Measurements from ENCODE around the gene TEX36.

The TEX36 gene

DNA sequence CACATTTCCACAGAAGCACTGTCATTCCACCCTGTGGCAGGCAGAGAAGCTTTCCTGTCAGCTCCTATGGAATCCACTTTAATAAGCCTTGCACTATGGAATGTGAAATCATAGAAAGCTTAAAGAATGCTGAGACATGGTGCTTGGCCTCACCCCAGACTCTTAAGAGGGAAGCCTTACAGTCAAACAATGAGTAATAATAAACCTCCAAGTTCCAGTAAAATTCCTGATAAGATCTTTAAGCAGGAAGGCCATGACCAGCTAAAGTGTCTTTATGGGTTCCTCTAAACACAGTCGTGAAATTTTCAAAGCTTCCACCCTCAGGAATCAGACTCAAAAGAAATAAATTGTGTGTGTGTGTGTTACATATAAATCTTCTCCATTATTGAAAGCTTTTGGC lies 11.9 kb upstream of the TEX36 start:
- no peak for DNase-seq (ENCODE audit: low read depth in 1 of 2, low spot score in 1 of 2)
- no peak overlapping the region for H3K4me3 ChIP-seq (replicated peaks; ENCODE audit: insufficient read depth, low read length)
- no peak overlapping the region for H3K27ac ChIP-seq (replicated peaks)
- no peaks in the 10 kb centered on the region for H3K27me3 ChIP-seq (ENCODE audit: insufficient read depth, poor library complexity, severe bottlenecking)
- TF ChIP-seq, protein P1, sequence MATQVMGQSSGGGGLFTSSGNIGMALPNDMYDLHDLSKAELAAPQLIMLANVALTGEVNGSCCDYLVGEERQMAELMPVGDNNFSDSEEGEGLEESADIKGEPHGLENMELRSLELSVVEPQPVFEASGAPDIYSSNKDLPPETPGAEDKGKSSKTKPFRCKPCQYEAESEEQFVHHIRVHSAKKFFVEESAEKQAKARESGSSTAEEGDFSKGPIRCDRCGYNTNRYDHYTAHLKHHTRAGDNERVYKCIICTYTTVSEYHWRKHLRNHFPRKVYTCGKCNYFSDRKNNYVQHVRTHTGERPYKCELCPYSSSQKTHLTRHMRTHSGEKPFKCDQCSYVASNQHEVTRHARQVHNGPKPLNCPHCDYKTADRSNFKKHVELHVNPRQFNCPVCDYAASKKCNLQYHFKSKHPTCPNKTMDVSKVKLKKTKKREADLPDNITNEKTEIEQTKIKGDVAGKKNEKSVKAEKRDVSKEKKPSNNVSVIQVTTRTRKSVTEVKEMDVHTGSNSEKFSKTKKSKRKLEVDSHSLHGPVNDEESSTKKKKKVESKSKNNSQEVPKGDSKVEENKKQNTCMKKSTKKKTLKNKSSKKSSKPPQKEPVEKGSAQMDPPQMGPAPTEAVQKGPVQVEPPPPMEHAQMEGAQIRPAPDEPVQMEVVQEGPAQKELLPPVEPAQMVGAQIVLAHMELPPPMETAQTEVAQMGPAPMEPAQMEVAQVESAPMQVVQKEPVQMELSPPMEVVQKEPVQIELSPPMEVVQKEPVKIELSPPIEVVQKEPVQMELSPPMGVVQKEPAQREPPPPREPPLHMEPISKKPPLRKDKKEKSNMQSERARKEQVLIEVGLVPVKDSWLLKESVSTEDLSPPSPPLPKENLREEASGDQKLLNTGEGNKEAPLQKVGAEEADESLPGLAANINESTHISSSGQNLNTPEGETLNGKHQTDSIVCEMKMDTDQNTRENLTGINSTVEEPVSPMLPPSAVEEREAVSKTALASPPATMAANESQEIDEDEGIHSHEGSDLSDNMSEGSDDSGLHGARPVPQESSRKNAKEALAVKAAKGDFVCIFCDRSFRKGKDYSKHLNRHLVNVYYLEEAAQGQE (IDR thresholded peaks at IDR 0.05; ENCODE audit: insufficient replicate concordance, low read depth) = no peak
- TF ChIP-seq GABPA (IDR thresholded peaks at IDR 0.05; ENCODE audit: low read depth) = no peak
- TF ChIP-seq, protein P2, sequence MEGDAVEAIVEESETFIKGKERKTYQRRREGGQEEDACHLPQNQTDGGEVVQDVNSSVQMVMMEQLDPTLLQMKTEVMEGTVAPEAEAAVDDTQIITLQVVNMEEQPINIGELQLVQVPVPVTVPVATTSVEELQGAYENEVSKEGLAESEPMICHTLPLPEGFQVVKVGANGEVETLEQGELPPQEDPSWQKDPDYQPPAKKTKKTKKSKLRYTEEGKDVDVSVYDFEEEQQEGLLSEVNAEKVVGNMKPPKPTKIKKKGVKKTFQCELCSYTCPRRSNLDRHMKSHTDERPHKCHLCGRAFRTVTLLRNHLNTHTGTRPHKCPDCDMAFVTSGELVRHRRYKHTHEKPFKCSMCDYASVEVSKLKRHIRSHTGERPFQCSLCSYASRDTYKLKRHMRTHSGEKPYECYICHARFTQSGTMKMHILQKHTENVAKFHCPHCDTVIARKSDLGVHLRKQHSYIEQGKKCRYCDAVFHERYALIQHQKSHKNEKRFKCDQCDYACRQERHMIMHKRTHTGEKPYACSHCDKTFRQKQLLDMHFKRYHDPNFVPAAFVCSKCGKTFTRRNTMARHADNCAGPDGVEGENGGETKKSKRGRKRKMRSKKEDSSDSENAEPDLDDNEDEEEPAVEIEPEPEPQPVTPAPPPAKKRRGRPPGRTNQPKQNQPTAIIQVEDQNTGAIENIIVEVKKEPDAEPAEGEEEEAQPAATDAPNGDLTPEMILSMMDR (IDR thresholded peaks at IDR 0.05; ENCODE audit: insufficient read depth, low read length) = no peak

DNA sequence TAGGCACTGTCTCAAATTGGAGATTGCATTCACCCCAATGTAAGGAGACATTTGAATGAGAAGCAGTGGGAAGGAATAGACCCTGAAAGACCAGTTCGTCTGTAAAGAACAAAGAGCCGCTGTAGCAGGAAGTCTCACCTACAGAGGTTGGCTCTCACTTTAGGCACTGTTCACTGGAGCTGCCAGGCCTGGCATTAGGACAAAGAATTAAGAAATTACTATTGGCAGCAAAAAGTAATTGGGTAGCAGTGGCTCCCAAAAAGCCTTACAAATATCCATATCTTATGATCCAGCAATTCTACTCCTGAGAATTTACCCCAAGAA lies 10.5 kb upstream of the TEX36 start:
- DNase-seq (ENCODE audit: low read depth in 1 of 2, low spot score in 1 of 2) = no peak
- Histone ChIP-seq H3K27me3 (ENCODE audit: insufficient read depth, poor library complexity, severe bottlenecking) (no peaks in the 10 kb centered on the region), H3K4me3 (replicated peaks; ENCODE audit: insufficient read depth, low read length) (no peak overlapping the region), H3K27ac (replicated peaks) (no peak overlapping the region)
- no peak for TF ChIP-seq GABPA (IDR thresholded peaks at IDR 0.05; ENCODE audit: low read depth)
- no peak for TF ChIP-seq SPI1 (IDR thresholded peaks at IDR 0.05; ENCODE audit: borderline replicate concordance, low read depth)
- TF ChIP-seq, protein P1 (IDR thresholded peaks at IDR 0.05; ENCODE audit: insufficient replicate concordance, low read depth) = no peak
- TF ChIP-seq, protein P2 (IDR thresholded peaks at IDR 0.05; ENCODE audit: insufficient read depth, low read length) = no peak
- no peak for TF ChIP-seq POLR2AphosphoS5 (IDR thresholded peaks at IDR 0.05; ENCODE audit: low read depth)

DNA sequence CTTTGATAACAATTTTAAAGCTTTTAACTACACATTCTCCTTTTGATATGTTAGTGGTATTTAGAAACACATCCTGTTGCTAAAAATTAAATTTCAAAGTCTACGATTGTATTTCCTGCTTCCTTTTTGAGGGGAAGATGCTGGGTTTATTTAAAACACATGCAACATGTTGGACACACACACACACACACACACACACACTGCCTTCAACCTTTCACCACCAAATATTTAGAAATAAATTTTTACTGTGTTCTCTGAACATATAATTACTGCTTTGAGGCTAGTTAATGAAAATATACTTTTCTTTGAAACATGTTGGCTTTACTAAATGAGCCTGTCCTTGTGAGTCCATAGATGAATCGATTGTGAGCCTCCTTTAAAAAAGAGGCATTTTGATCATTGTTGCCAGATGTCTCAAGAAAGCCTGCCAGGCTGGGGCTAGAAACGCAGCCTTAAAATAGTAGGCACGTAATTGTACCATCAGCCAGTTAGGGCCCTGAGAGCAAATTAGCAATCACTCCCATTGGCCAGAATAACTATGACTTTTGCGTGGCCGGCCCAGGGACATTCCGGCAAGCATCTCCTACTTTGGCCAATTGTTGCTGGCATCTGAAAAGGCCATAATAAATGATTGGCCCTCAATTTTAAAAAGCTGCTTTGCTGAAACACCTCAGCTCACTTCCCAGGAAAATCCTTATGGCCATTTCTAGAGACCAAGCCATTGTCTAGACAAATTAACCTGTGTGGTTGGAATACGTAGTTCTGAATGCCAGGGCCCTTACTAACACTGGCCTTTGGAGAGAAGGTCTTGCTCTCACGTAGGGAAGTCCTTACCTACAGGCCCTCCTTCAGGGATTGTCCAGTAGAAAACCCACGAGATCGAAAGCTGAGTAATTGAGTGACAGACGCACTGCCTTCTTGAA lies 9.9 kb upstream of the TEX36 start:
- DNase-seq (ENCODE audit: low read depth in 1 of 2, low spot score in 1 of 2) = no peak
- Histone ChIP-seq H3K27me3 (ENCODE audit: insufficient read depth, poor library complexity, severe bottlenecking) (no peaks in the 10 kb centered on the region), H3K4me3 (replicated peaks; ENCODE audit: insufficient read depth, low read length) (no peak overlapping the region), H3K27ac (replicated peaks) (no peak overlapping the region)
- TF ChIP-seq, protein P1 (IDR thresholded peaks at IDR 0.05; ENCODE audit: insufficient replicate concordance, low read depth) = no peak
- TF ChIP-seq GABPA (IDR thresholded peaks at IDR 0.05; ENCODE audit: low read depth) (no peak), SPI1 (IDR thresholded peaks at IDR 0.05; ENCODE audit: borderline replicate concordance, low read depth) (no peak), POLR2AphosphoS5 (IDR thresholded peaks at IDR 0.05; ENCODE audit: low read depth) (no peak)
- TF ChIP-seq, protein P2 (IDR thresholded peaks at IDR 0.05; ENCODE audit: insufficient read depth, low read length) = no peak
